Activated T-cell treated with anti-CD3 and anti-CD28 coated beads, Interleukin-2, amount 50 U/mL, for 4 hours (primary cell): ENCODE data around the gene XPR1. TPM values are rescaled to one million over a fixed set of nuclear protein-coding genes. Genes with fewer than 3 reads are reported as not detected.

Experiments used
- ATAC-seq, 2 donors: fragments of 200-7000 bp; cut with Tn5 transposase; one replicate each; pipeline ENCODE4 v1.10.0; 2021
- DNase-seq: peaks from one replicate; pipeline ENCODE4 v3.0.0-alpha.2; 2020
- H3K27me3 Mint-ChIP-seq: one replicate; pipeline ENCODE4 v1.8.0; 2021; ENCODE audit warnings: low read depth, mixed read lengths
- H3K36me3 Mint-ChIP-seq: one replicate; pipeline ENCODE4 v1.8.0; 2022; ENCODE audit warnings: mixed read lengths; ENCODE audit not compliant: insufficient read depth
- H3K4me1 Mint-ChIP-seq: one replicate; pipeline ENCODE4 v1.8.0; 2021; ENCODE audit warnings: low read depth, mixed read lengths
- H3K4me3 Mint-ChIP-seq: one replicate; pipeline ENCODE4 v1.8.0; 2021; ENCODE audit warnings: mild to moderate bottlenecking, moderate library complexity, mixed read lengths
- H3K9me3 Mint-ChIP-seq: one replicate; pipeline ENCODE4 v1.8.0; 2021; ENCODE audit warnings: mixed read lengths
- total RNA-seq, 3 donors: library from RNA; stranded (reverse); gene quantifications; one replicate each; pipeline ENCODE4 v1.2.1, GENCODE V29; 2021

Gene XPR1
- total RNA-seq, 3 donors from 2014 or later: 25.2 to 26.7 (median 25.8) TPM

- H3K27me3 Mint-ChIP-seq: no peaks in the 10 kb centered on the region
- no peak overlapping the region for H3K4me3 Mint-ChIP-seq
- H3K9me3 Mint-ChIP-seq: no peaks in the 10 kb centered on the region
- ATAC-seq (no peak), DNase-seq (no peak)
- H3K36me3 Mint-ChIP-seq: peaks cover 15% of the 10 kb centered on the region
- peaks cover 8% of the 10 kb centered on the region for H3K4me1 Mint-ChIP-seq
Observed at GRCh38 chr1:180888870-180889269, 257.0 kb downstream of the XPR1 start.

GRCh38 chr1:180889325-180889724 lies 257.5 kb downstream of the XPR1 start:
- H3K9me3 Mint-ChIP-seq: no peaks in the 10 kb centered on the region
- H3K4me3 Mint-ChIP-seq: no peak overlapping the region
- DNase-seq (no peak), ATAC-seq (no peak)
- peaks cover 13% of the 10 kb centered on the region for H3K36me3 Mint-ChIP-seq
- no peaks in the 10 kb centered on the region for H3K27me3 Mint-ChIP-seq
- peaks cover 10% of the 10 kb centered on the region for H3K4me1 Mint-ChIP-seq

- Mint-ChIP-seq H3K36me3 (peaks cover 12% of the 10 kb centered on the region), H3K4me3 (no peak overlapping the region), H3K27me3 (no peaks in the 10 kb centered on the region), H3K9me3 (no peaks in the 10 kb centered on the region), H3K4me1 (peaks cover 10% of the 10 kb centered on the region)
- ATAC-seq (no peak), DNase-seq (no peak)
Observed at GRCh38 chr1:180892272-180892671, 260.4 kb downstream of the XPR1 start.

- no peaks in the 10 kb centered on the region for H3K9me3 Mint-ChIP-seq
- DNase-seq (no peak), ATAC-seq (no peak)
- H3K36me3 Mint-ChIP-seq: peaks cover 10% of the 10 kb centered on the region
- peaks cover 10% of the 10 kb centered on the region for H3K4me1 Mint-ChIP-seq
- no peaks in the 10 kb centered on the region for H3K27me3 Mint-ChIP-seq
- H3K4me3 Mint-ChIP-seq: no peak overlapping the region
Observed at GRCh38 chr1:180892675-180893074, 260.9 kb downstream of the XPR1 start.

GRCh38 chr1:180893614-180894013 lies 261.8 kb downstream of the XPR1 start:
- Mint-ChIP-seq H3K9me3 (no peaks in the 10 kb centered on the region), H3K27me3 (no peaks in the 10 kb centered on the region), H3K36me3 (peaks cover 8% of the 10 kb centered on the region), H3K4me1 (peaks cover 10% of the 10 kb centered on the region), H3K4me3 (no peak overlapping the region)
- ATAC-seq: no peak
- no peak for DNase-seq

- H3K9me3 Mint-ChIP-seq: no peaks in the 10 kb centered on the region
- ATAC-seq (no peak), DNase-seq (no peak)
- peaks cover 10% of the 10 kb centered on the region for H3K4me1 Mint-ChIP-seq
- H3K27me3 Mint-ChIP-seq: no peaks in the 10 kb centered on the region
- no peak overlapping the region for H3K4me3 Mint-ChIP-seq
- peaks cover 8% of the 10 kb centered on the region for H3K36me3 Mint-ChIP-seq
Observed at GRCh38 chr1:180896161-180896560, 264.3 kb downstream of the XPR1 start.

- Mint-ChIP-seq H3K9me3 (no peaks in the 10 kb centered on the region), H3K4me1 (peaks cover 5% of the 10 kb centered on the region), H3K36me3 (peaks cover 8% of the 10 kb centered on the region), H3K27me3 (peaks cover 4% of the 10 kb centered on the region), H3K4me3 (no peak overlapping the region)
- ATAC-seq (no peak), DNase-seq (no peak)
Observed at GRCh38 chr1:180898441-180899219, 266.8 kb downstream of the XPR1 start.

- Mint-ChIP-seq H3K9me3 (no peaks in the 10 kb centered on the region), H3K4me1 (no peaks in the 10 kb centered on the region), H3K4me3 (no peak overlapping the region), H3K27me3 (peaks cover 4% of the 10 kb centered on the region), H3K36me3 (peaks cover 8% of the 10 kb centered on the region)
- ATAC-seq: no peak
- no peak for DNase-seq
Observed at GRCh38 chr1:180899262-180899661, 267.4 kb downstream of the XPR1 start.

GRCh38 chr1:180901076-180901990 lies 269.5 kb downstream of the XPR1 start:
- no peaks in the 10 kb centered on the region for H3K9me3 Mint-ChIP-seq
- ATAC-seq (no peak), DNase-seq (no peak)
- H3K4me1 Mint-ChIP-seq: no peaks in the 10 kb centered on the region
- peaks cover 4% of the 10 kb centered on the region for H3K27me3 Mint-ChIP-seq
- H3K4me3 Mint-ChIP-seq: no peak overlapping the region
- H3K36me3 Mint-ChIP-seq: no peaks in the 10 kb centered on the region

- Mint-ChIP-seq H3K27me3 (peaks cover 6% of the 10 kb centered on the region), H3K4me3 (no peak overlapping the region), H3K9me3 (no peaks in the 10 kb centered on the region), H3K4me1 (no peaks in the 10 kb centered on the region), H3K36me3 (no peaks in the 10 kb centered on the region)
- ATAC-seq (no peak), DNase-seq (no peak)
Observed at GRCh38 chr1:180902541-180902940, 270.7 kb downstream of the XPR1 start.

GRCh38 chr1:180905927-180906326 lies 274.1 kb downstream of the XPR1 start:
- H3K4me3 Mint-ChIP-seq: no peak overlapping the region
- H3K27me3 Mint-ChIP-seq: peaks cover 19% of the 10 kb centered on the region
- no peaks in the 10 kb centered on the region for H3K9me3 Mint-ChIP-seq
- no peaks in the 10 kb centered on the region for H3K4me1 Mint-ChIP-seq
- DNase-seq (no peak), ATAC-seq (no peak)
- H3K36me3 Mint-ChIP-seq: no peaks in the 10 kb centered on the region

GRCh38 chr1:180906511-180906910 lies 274.7 kb downstream of the XPR1 start:
- no peaks in the 10 kb centered on the region for H3K36me3 Mint-ChIP-seq

GRCh38 chr1:180907313-180908055 lies 275.7 kb downstream of the XPR1 start:
- Mint-ChIP-seq H3K4me3 (no peak overlapping the region), H3K9me3 (no peaks in the 10 kb centered on the region), H3K27me3 (peaks cover 29% of the 10 kb centered on the region), H3K36me3 (no peaks in the 10 kb centered on the region), H3K4me1 (no peaks in the 10 kb centered on the region)
- no peak for ATAC-seq
- no peak for DNase-seq

More at GRCh38 chr1:180906511-180906910, 274.7 kb downstream of the XPR1 start:
- H3K4me3 Mint-ChIP-seq: no peak overlapping the region
- DNase-seq: no peak
- H3K27me3 Mint-ChIP-seq: peaks cover 23% of the 10 kb centered on the region
- H3K4me1 Mint-ChIP-seq: no peaks in the 10 kb centered on the region
- no peak for ATAC-seq
- H3K9me3 Mint-ChIP-seq: no peaks in the 10 kb centered on the region

- H3K27me3 Mint-ChIP-seq: peaks cover 29% of the 10 kb centered on the region
- H3K9me3 Mint-ChIP-seq: no peaks in the 10 kb centered on the region
- ATAC-seq: no peak
- no peaks in the 10 kb centered on the region for H3K36me3 Mint-ChIP-seq
- no peak for DNase-seq
- H3K4me1 Mint-ChIP-seq: no peaks in the 10 kb centered on the region
- no peak overlapping the region for H3K4me3 Mint-ChIP-seq
Observed at GRCh38 chr1:180908074-180908765, 276.4 kb downstream of the XPR1 start.
